ENCODE data around the gene STARD3. TPM values are rescaled to one million over a fixed set of nuclear protein-coding genes. Genes with fewer than 3 reads are reported as not detected.

Gene STARD3
- total RNA-seq, 2 donors from 2014 or later = 52.5 to 202 TPM

DNA sequence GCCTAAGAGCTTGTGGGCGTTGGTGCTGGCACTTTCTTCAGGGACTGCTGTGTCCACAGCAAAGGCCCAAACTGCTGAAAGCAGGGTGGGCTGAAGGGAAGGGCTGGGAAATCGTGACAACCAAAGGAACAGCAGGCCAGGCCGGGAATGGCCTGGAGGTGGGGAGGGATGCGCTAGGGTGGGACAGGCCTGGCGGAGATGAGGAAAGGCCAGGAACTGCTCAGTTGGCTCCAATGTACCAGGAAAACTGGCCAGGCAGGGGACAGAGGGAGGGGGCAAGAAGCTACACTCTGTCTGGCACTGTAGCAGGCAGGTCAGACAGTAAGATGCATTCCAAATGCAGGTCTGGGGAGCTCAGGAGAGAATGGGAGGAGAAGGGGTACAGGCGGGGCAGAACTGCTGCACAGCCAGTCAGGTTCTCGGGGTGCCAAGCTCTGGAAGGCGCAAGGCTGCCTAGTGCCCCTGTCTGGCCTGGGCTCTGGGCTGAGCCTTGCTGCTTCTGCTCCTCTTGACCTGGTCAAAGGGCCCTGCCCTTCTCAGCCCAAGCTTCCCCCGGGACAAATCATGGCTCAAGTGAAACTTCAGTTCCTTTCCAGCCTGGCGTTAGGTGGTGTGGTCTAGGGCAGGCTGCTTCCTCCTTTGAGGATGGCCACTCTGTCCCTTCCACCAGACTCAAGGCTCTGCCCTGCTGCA is 38.6 kb downstream of the STARD3 start:
- H3K27ac ChIP-seq = peak overlapping the region; percentile 62 to 70
- intact Hi-C loops (cut with DNase I) = loop anchor here (5.0 kb wide), 1 partner anchor 38 kb away; the partner anchor contains the start of gene STARD3
- DNase-seq (ENCODE audit: low spot score) = no peak
- H3K27me3 ChIP-seq (replicated peaks; ENCODE audit: insufficient read depth) = no peaks in the 10 kb centered on the region
- 68% methylated on average over 10 of the region's 10 CpGs for whole genome bisulfite sequencing
- TF ChIP-seq, protein P1, sequence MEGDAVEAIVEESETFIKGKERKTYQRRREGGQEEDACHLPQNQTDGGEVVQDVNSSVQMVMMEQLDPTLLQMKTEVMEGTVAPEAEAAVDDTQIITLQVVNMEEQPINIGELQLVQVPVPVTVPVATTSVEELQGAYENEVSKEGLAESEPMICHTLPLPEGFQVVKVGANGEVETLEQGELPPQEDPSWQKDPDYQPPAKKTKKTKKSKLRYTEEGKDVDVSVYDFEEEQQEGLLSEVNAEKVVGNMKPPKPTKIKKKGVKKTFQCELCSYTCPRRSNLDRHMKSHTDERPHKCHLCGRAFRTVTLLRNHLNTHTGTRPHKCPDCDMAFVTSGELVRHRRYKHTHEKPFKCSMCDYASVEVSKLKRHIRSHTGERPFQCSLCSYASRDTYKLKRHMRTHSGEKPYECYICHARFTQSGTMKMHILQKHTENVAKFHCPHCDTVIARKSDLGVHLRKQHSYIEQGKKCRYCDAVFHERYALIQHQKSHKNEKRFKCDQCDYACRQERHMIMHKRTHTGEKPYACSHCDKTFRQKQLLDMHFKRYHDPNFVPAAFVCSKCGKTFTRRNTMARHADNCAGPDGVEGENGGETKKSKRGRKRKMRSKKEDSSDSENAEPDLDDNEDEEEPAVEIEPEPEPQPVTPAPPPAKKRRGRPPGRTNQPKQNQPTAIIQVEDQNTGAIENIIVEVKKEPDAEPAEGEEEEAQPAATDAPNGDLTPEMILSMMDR (IDR thresholded peaks at IDR 0.05) = no peak
- TF ChIP-seq POLR2AphosphoS5 (IDR thresholded peaks at IDR 0.05) (no peak), POLR2A (IDR thresholded peaks at IDR 0.05) (no peak)
- H3K4me3 ChIP-seq = no peak overlapping the region
- H3K36me3 ChIP-seq = no peaks in the 10 kb centered on the region
- H3K4me1 ChIP-seq (replicated peaks) = peaks cover 20% of the 10 kb centered on the region
- no peaks in the 10 kb centered on the region for H3K9me3 ChIP-seq

DNA sequence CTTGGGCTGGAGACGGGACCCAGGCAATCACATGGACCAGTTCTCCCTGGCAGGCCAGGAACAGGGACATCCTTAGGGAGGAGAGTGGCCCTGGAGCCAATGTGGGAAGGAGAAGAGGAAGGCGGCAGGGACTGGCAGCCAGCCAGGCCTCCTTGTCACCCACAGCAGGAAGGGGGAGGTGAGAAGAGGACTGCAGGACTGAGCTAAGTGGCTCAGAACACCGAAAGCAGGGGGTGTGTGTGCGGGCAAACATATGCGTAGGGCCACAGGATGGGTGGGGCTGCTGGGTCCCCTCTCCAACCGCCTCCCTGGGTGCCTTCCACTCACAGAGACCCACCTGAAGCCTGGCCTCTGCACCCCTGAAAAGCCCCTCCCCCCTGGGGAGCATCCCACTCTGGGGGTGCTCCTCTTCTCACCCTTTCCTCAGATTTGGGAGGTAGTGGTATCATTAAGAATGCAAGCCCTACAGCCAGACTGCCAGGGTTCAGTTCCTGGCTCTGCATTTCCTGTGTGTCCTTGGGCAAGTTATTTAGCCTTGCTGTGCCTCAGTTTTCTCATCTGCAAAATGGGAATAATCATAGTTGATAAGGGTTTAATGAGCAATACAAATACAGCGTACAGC is 39.4 kb downstream of the STARD3 start:
- H3K4me3 ChIP-seq = no peak overlapping the region
- TF ChIP-seq, protein P1 (IDR thresholded peaks at IDR 0.05) = no peak
- TF ChIP-seq POLR2AphosphoS5 (IDR thresholded peaks at IDR 0.05) = peak; percentile 19
- DNase-seq (ENCODE audit: low spot score) = peak; percentile 57
- 39% methylated on average over 7 of the region's 7 CpGs for WGBS
- no peaks in the 10 kb centered on the region for H3K27me3 ChIP-seq (replicated peaks; ENCODE audit: insufficient read depth)
- intact Hi-C loops (cut with DNase I) = loop anchor here (5.0 kb wide), 1 partner anchor 39 kb away; the partner anchor contains the start of gene STARD3
- peaks cover 20% of the 10 kb centered on the region for H3K4me1 ChIP-seq (replicated peaks)
- H3K27ac ChIP-seq = peak overlapping the region; percentile 62 to 70
- no peaks in the 10 kb centered on the region for H3K36me3 ChIP-seq
- no peaks in the 10 kb centered on the region for H3K9me3 ChIP-seq

DNA sequence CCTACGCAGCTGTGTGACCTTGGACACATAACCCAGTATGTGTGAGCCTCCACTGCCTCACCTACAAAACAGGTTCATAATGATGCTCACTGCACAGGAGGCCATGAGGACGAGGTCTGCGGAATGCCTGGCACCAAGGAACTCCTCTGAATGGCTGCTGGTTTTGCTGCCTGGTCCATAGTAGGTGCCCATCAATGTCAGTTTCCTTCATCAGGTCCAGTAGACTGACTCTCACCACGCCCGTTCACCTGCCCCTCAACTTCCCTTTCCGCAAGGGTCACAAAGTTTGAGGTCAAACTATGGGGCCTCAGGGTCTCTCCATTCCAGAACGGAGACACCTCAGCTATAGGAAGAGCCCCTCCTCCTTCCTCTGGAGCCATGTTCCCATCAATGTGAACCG is 40.1 kb downstream of the STARD3 start:
- Histone ChIP-seq H3K4me1 (replicated peaks) (peaks cover 20% of the 10 kb centered on the region), H3K4me3 (no peak overlapping the region), H3K9me3 (no peaks in the 10 kb centered on the region), H3K36me3 (no peaks in the 10 kb centered on the region), H3K27ac (no peak overlapping the region), H3K27me3 (replicated peaks; ENCODE audit: insufficient read depth) (no peaks in the 10 kb centered on the region)
- no peak for DNase-seq (ENCODE audit: low spot score)
- TF ChIP-seq, protein P1 (IDR thresholded peaks at IDR 0.05) = no peak
- no peak for TF ChIP-seq POLR2AphosphoS5 (IDR thresholded peaks at IDR 0.05)
- 87% methylated on average over 7 of the region's 8 CpGs for WGBS
- intact Hi-C loops (cut with DNase I) = loop anchor here (5.0 kb wide), 1 partner anchor 40 kb away; the partner anchor contains the start of gene STARD3

DNA sequence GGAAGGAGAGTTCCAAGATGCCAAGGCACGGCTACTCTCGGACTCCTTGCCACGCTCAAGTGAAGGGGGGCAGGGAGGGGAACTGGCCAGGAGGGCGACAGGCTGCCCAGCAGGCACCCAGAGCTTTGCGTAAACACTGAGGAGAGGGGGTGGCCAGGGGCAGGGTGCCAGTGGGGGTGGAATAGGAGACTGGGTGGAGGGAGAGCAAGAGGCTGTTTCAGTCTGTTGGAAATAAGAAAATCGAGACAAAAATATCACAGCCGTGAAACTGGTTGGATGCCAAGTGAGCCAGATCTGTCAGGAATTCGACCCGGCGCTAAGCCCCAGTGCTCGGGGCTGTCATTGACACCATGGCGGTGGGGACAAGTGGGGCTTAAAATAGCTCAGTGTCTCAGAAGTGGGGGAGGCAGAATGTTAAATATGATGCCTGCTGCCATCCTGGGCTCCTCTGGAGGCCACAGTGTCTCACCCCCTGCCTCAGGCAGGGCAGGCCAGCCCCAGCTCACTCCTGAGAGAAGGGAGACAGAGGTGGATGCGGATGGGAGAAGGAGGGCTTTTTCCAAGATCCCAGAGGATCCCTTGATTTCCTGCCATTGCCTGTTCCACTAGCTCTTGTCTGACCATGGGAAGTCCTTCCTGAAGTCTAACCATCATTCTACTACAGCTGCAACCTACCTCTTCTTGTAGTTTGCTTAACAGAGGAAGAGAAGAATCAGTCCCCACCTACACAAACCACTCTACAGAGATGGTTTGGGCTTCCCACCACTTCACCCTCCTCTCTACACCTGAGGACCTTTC is 40.8 kb downstream of the STARD3 start:
- Histone ChIP-seq H3K4me3 (no peak overlapping the region), H3K4me1 (replicated peaks) (peaks cover 20% of the 10 kb centered on the region), H3K27me3 (replicated peaks; ENCODE audit: insufficient read depth) (no peaks in the 10 kb centered on the region), H3K27ac (no peak overlapping the region), H3K9me3 (no peaks in the 10 kb centered on the region), H3K36me3 (no peaks in the 10 kb centered on the region)
- TF ChIP-seq POLR2AphosphoS5 (IDR thresholded peaks at IDR 0.05) = no peak
- no peak for TF ChIP-seq POLR2A (IDR thresholded peaks at IDR 0.05)
- TF ChIP-seq, protein P1 (IDR thresholded peaks at IDR 0.05) = no peak
- intact Hi-C loops (cut with DNase I) = loop anchor here (5.0 kb wide), 1 partner anchor 40 kb away; the partner anchor contains the start of gene STARD3
- WGBS = 39% methylated on average over 13 of the region's 13 CpGs
- no peak for DNase-seq (ENCODE audit: low spot score)
